Fibroblast of mammary gland (primary cell): Measurements from ENCODE around the gene KRT86.
"Not testable (repeated sequence)": the region's sequence is repeated elsewhere in the genome, so short reads cannot be mapped to it uniquely, and the experiment has no call there.

ENCODE experiments used
- DNase-seq: peaks from one replicate; pipeline ENCODE4 v3.0.0-alpha.2; 2010; ENCODE audit warnings: low read depth
- H3K4me3 ChIP-seq: 2 replicates; pipeline ENCODE4 v1.5.1; 2011; ENCODE audit warnings: low read depth, mild to moderate bottlenecking, low read length, moderate library complexity; ENCODE audit not compliant: control insufficient read depth
- TF ChIP-seq, protein P1 (sequence below): conservative IDR thresholded peaks from 2 replicates; pipeline ENCODE4 v1.5.1; 2011; ENCODE audit warnings: low read depth, low read length, inconsistent platforms; ENCODE audit not compliant: control insufficient read depth, insufficient read depth

The KRT86 gene

GRCh38 chr12:52314511-52314910, 40.1 kb downstream of the KRT86 start:
- TF ChIP-seq, protein P1, sequence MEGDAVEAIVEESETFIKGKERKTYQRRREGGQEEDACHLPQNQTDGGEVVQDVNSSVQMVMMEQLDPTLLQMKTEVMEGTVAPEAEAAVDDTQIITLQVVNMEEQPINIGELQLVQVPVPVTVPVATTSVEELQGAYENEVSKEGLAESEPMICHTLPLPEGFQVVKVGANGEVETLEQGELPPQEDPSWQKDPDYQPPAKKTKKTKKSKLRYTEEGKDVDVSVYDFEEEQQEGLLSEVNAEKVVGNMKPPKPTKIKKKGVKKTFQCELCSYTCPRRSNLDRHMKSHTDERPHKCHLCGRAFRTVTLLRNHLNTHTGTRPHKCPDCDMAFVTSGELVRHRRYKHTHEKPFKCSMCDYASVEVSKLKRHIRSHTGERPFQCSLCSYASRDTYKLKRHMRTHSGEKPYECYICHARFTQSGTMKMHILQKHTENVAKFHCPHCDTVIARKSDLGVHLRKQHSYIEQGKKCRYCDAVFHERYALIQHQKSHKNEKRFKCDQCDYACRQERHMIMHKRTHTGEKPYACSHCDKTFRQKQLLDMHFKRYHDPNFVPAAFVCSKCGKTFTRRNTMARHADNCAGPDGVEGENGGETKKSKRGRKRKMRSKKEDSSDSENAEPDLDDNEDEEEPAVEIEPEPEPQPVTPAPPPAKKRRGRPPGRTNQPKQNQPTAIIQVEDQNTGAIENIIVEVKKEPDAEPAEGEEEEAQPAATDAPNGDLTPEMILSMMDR, result no peak
- H3K4me3 ChIP-seq, result no peak overlapping the region
- DNase-seq, result no peak

DNA sequence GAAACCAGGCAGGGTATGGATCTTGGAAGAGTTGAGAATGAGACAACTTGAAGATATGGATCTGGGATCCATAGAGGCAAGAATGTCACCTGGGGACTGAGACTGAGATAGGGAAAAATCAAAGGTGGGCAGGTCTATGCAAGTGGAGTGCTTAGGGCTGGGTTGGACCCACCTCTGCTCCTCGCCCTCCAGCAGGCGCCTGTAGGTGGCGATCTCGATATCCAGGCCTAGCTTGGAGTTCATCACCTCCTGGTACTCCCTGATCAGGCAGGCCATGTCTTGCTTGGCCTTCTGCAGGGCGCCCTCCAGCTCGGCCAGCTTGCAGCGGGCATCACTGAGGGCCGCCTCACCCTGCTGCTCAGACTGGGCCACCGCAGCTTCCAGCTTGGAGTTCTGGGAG, 41.3 kb downstream of the KRT86 start:
- TF ChIP-seq, protein P1, result peak; percentile 37
- H3K4me3 ChIP-seq, DNase-seq: not testable (repeated sequence)

DNA sequence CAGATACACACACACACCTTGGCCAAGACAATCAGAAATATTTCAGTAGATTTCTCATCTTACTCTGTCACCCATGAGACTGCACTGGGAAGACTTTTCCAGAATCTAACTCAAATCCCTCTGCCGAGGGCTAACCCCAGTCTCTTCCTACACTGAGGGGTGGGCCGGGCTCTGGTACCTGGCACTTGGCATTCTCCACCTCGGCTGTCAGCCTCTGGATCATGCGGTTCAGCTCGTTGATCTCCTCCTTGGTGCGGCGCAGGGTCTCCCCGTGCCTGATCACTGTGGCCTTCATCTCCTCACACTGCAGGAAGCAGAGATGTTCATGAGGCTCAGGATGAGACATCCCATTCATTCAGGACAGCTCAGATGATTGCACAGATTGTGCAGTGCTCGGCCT, 41.8 kb downstream of the KRT86 start:
- TF ChIP-seq, protein P1, result no peak
- DNase-seq, result no peak
- no peak overlapping the region for H3K4me3 ChIP-seq

DNA sequence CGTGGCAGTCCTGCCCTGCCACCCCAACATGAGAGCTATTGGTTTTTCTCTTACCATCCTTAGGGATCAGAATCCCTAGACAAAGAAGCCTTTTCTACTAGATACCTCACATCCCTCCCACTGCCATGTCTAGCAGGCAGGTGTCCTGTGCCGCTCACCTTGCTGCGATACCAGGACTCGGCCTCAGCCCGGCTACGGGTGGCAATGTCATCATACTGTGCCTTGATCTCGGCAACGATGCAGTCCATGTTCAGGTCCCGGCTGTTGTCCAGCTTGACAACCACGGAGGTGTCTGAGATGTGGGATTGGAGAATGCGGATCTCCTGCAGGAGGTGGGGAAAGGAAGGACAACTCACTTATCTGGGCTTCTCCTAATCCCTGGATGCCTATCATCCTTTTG, 42.3 kb downstream of the KRT86 start:
- no peak overlapping the region for H3K4me3 ChIP-seq
- TF ChIP-seq, protein P1, result no peak
- no peak for DNase-seq

DNA sequence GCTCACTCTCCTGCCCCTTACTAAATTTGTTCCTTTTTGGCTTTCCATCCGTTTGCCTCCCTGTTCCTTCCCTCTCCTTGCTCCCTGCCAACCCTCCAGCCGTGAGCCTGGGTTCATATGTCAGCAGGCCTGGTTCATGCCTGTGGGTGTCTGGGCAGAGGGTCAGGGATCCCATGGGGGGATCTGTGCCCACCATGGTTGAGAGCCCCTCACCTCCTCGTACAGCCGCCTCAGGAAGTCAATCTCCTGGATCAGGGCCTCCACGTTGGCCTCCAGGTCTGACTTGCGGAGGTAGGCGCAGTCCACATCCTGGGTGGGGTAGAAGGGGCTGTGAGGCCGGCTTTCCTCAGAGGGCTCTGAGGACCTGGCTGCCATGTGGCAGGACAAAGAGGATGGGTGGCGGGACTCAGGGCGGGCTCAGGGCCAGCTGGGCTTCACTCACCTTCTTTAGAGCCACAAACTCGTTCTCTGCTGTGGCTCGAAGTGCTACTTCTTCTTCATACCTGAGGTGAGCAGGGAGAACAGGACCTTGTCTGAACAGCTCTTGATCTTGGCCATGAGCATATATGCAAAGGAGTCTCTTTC, 43.1 kb downstream of the KRT86 start:
- TF ChIP-seq, protein P1, result no peak
- DNase-seq, result no peak
- no peak overlapping the region for H3K4me3 ChIP-seq

- TF ChIP-seq, protein P1, result no peak
- DNase-seq, result no peak
- no peak overlapping the region for H3K4me3 ChIP-seq
Observed at GRCh38 chr12:52318241-52318990, 44.0 kb downstream of the KRT86 start.
